HepG2 (cell line): ENCODE results near the gene MTHFD2. TPM values are rescaled to one million over a fixed set of nuclear protein-coding genes. Genes with fewer than 3 reads are reported as not detected.

Experiments used
- ATF6 ChIP-seq: sonication (generic); formaldehyde crosslinking; conservative IDR thresholded peaks from 2 replicates; pipeline ENCODE4 v1.4.0; 2020; ENCODE audit warnings: missing genetic modification reagents
- BORCS8-MEF2B ChIP-seq: sonication (generic); formaldehyde crosslinking; IDR thresholded peaks from 2 replicates; pipeline ENCODE4 v1.8.0; 2022; ENCODE audit warnings: mild to moderate bottlenecking, missing genetic modification reagents
- GABPA ChIP-seq, 2 experiments: IDR thresholded peaks; 2 replicates each; pipeline ENCODE4 v1.6.1; 2011 to 2016; ENCODE audit warnings: low read depth in 2 of 2, low read length in 1 of 2, missing biosample characterization in 1 of 2, missing genetic modification characterization in 1 of 2
- HNRNPH1 ChIP-seq: fragments of 200-400 bp; formaldehyde crosslinking; optimal IDR thresholded peaks from 2 replicates; pipeline ENCODE3; 2017; ENCODE audit warnings: mild to moderate bottlenecking, low read depth, low read length
- KIAA2018 ChIP-seq: sonication (generic); formaldehyde crosslinking; IDR thresholded peaks from 2 replicates; pipeline ENCODE4 v1.5.0; 2020; ENCODE audit warnings: mild to moderate bottlenecking, missing genetic modification reagents, borderline replicate concordance
- KLF12 ChIP-seq: sonication (generic); formaldehyde crosslinking; IDR thresholded peaks from 2 replicates; pipeline ENCODE4 v1.4.0; 2020; ENCODE audit warnings: missing genetic modification reagents, borderline replicate concordance
- MTERF4 ChIP-seq: sonication (generic); formaldehyde crosslinking; IDR thresholded peaks from 2 replicates; pipeline ENCODE4 v1.8.0; 2023; ENCODE audit warnings: mild to moderate bottlenecking, missing genetic modification reagents
- PITX1 ChIP-seq: sonication (generic); formaldehyde crosslinking; IDR thresholded peaks from 2 replicates; pipeline ENCODE4 v1.5.1; 2020; ENCODE audit warnings: mild to moderate bottlenecking, missing genetic modification reagents
- RELA ChIP-seq: sonication (generic); formaldehyde crosslinking; IDR thresholded peaks from 2 replicates; pipeline ENCODE4 v1.4.0; 2020; ENCODE audit warnings: missing genetic modification reagents
- STAT5B ChIP-seq: sonication (generic); formaldehyde crosslinking; IDR thresholded peaks from 2 replicates; pipeline ENCODE4 v1.4.0; 2020; ENCODE audit warnings: missing genetic modification reagents
- TGIF2 ChIP-seq: IDR thresholded peaks from 2 replicates; pipeline ENCODE4 v1.6.1; 2016; ENCODE audit warnings: control low read depth, missing compliant biosample characterization
- ZNF34 ChIP-seq: sonication (generic); formaldehyde crosslinking; IDR thresholded peaks from 2 replicates; pipeline ENCODE4 v1.4.0; 2020; ENCODE audit warnings: mild to moderate bottlenecking, missing genetic modification reagents, borderline replicate concordance
- ZNF550 ChIP-seq: sonication (generic); formaldehyde crosslinking; IDR thresholded peaks from 2 replicates; pipeline ENCODE4 v1.4.0; 2020; ENCODE audit warnings: mild to moderate bottlenecking, missing genetic modification reagents, borderline replicate concordance
- ZNF552 ChIP-seq: sonication (generic); formaldehyde crosslinking; IDR thresholded peaks from 2 replicates; pipeline ENCODE4 v1.9.0; 2022; ENCODE audit warnings: missing genetic modification reagents, mild to moderate bottlenecking, borderline replicate concordance
- ZNF567 ChIP-seq: sonication (generic); formaldehyde crosslinking; IDR thresholded peaks from 2 replicates; pipeline ENCODE4 v1.8.1; 2023; ENCODE audit warnings: mild to moderate bottlenecking, missing genetic modification reagents, borderline replicate concordance
- ZNF615 ChIP-seq: sonication (generic); formaldehyde crosslinking; IDR thresholded peaks from 2 replicates; pipeline ENCODE4 v1.5.0; 2020; ENCODE audit warnings: mild to moderate bottlenecking, missing genetic modification reagents, borderline replicate concordance
- ZNF850 ChIP-seq: sonication (generic); formaldehyde crosslinking; conservative IDR thresholded peaks from 2 replicates; pipeline ENCODE4 v1.9.0; 2021; ENCODE audit warnings: mild to moderate bottlenecking, missing genetic modification reagents
- polyA plus RNA-seq, 8 experiments: library from polyadenylated mRNA; depleted of rRNA in 3 of 8; stranded (reverse) in 7 of 8; unstranded in 1 of 8; fragments of >200 nt; fragmentation: Illumina TruSeq in 4 of 8; extraction: Trizol in 4 of 8; gene quantifications; 2 replicates each; pipeline versions ENCODE4 v1.2.1 to v1.2.3, GENCODE V29; 2011 to 2016; ENCODE audit warnings: low read depth in 4 of 8, missing spikeins in 1 of 8, mixed read lengths in 1 of 8; ENCODE audit not compliant: insufficient read depth in 1 of 8
- total RNA-seq, 5 experiments: library from RNA; depleted of rRNA; stranded (reverse); fragments of >200 nt; fragmentation: Illumina TruSeq; extraction: Trizol; gene quantifications; 2 replicates each; pipeline ENCODE4 v1.2.3, GENCODE V29; 2016; ENCODE audit warnings: low read depth in 1 of 5

MTHFD2 gene
- total and polyA plus RNA-seq, 2 of the 13 experiments (the other 11 are each of a cell fraction or from before 2014, with no cell fraction given): 188 to 269 TPM

- TF ChIP-seq KIAA2018 (CRISPR knock-in tag) (no peak), ZNF550 (peak; percentile 86; the same call in 1 of the 2 replicates), STAT5B (0 out of 2 replicates have a peak, but pooled peaks have one; percentile 78), BORCS8-MEF2B (CRISPR knock-in tag) (peak; percentile 58), TGIF2 (CRISPR knock-in tag) (peak; percentile 23; the same call in 1 of the 2 replicates), KLF12 (CRISPR knock-in tag) (no peak), MTERF4 (CRISPR knock-in tag) (0 out of 2 replicates have a peak, but pooled peaks have one; percentile 51), ZNF615 (CRISPR knock-in tag) (no peak), ATF6 (CRISPR knock-in tag) (peak; percentile 45; the same call in 1 of the 2 replicates), ZNF850 (CRISPR knock-in tag) (peak; percentile 74; the same call in 1 of the 2 replicates), ZNF34 (peak; percentile 99), HNRNPH1 (no peak), ZNF567 (CRISPR knock-in tag) (0 out of 2 replicates have a peak, but pooled peaks have one; percentile 85), RELA (peak; percentile 24; the same call in 1 of the 2 replicates), PITX1 (CRISPR knock-in tag) (peak; percentile 71), ZNF552 (peak; percentile 77), GABPA (IDR thresholded peaks at IDR 0.05; ENCODE audit: low read depth, low read length) (no peak), GABPA (CRISPR knock-in tag; IDR thresholded peaks at IDR 0.05; ENCODE audit: low read depth) (no peak)
These were observed at the start of gene MTHFD2 (continued) for GRCh38 chr2:74198461-74199274.
